Central memory CD8-positive, alpha-beta T cell (primary cell): ENCODE results near the gene CRYBG3.

Experiments
- ATAC-seq: fragments of 150-1000 bp; cut with Tn5 transposase; replicated peaks from 2 replicates; pipeline ENCODE4 v1.10.0; 2022; ENCODE audit warnings: mild to moderate bottlenecking, moderate FRiP score, moderate number of reproducible peaks; ENCODE audit not compliant: poor library complexity, severe bottlenecking; ENCODE audit errors: extremely low read depth
- DNase-seq, 2 donors: peaks; one replicate each; pipeline ENCODE4 v3.0.0; 2021; ENCODE audit warnings: low spot score in 2 of 2
- H3K27ac Mint-ChIP-seq: one replicate; pipeline ENCODE4 v1.8.0; 2022; ENCODE audit warnings: low read depth, mild to moderate bottlenecking, moderate library complexity, mixed read lengths
- H3K27me3 Mint-ChIP-seq: one replicate; pipeline ENCODE4 v1.8.0; 2022; ENCODE audit warnings: mixed read lengths
- H3K36me3 Mint-ChIP-seq: one replicate; pipeline ENCODE4 v1.8.0; 2022; ENCODE audit warnings: mild to moderate bottlenecking, moderate library complexity, mixed read lengths; ENCODE audit not compliant: insufficient read depth
- H3K4me1 Mint-ChIP-seq: one replicate; pipeline ENCODE4 v1.8.0; 2022; ENCODE audit warnings: mixed read lengths
- H3K4me3 Mint-ChIP-seq: one replicate; pipeline ENCODE4 v1.8.0; 2022; ENCODE audit warnings: mild to moderate bottlenecking, moderate library complexity, mixed read lengths
- H3K9me3 Mint-ChIP-seq: one replicate; pipeline ENCODE4 v1.8.0; 2022; ENCODE audit warnings: mixed read lengths

CRYBG3 gene

DNA sequence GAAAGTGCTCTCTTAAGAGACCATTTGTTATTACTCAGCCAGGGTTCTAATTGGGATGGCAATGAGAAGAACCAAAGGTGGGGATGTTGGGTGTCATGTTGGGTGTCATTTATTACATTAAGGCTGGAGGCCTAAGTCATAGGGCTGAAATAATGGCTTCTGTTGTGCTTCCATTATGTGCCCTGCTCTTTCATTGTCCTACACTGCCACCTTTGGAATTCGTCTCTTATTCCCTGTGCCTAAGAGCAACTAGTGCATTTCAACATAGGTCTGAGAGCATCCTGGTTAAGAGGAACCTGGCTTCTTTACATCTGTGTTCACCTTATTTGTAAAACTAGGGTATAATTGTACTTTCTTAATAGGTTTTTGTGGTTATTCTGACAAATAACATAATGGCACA, 118.2 kb downstream of the CRYBG3 start:
- no peaks in the 10 kb centered on the region for H3K9me3 Mint-ChIP-seq
- no peak for ATAC-seq
- H3K36me3 Mint-ChIP-seq, result peaks cover 6% of the 10 kb centered on the region
- no peak for DNase-seq
- no peaks in the 10 kb centered on the region for H3K4me1 Mint-ChIP-seq
- no peak overlapping the region for H3K4me3 Mint-ChIP-seq
- no peak overlapping the region for H3K27ac Mint-ChIP-seq
- H3K27me3 Mint-ChIP-seq, result no peaks in the 10 kb centered on the region

- H3K36me3 Mint-ChIP-seq, result peaks cover 22% of the 10 kb centered on the region
- no peaks in the 10 kb centered on the region for H3K9me3 Mint-ChIP-seq
- H3K27me3 Mint-ChIP-seq, result no peaks in the 10 kb centered on the region
- no peak for DNase-seq
- no peaks in the 10 kb centered on the region for H3K4me1 Mint-ChIP-seq
- H3K4me3 Mint-ChIP-seq, result no peak overlapping the region
- no peak for ATAC-seq
- no peak overlapping the region for H3K27ac Mint-ChIP-seq
These were observed 121.2 kb downstream of the CRYBG3 start for GRCh38 chr3:97942801-97943546.

GRCh38 chr3:97948351-97949109, 126.7 kb downstream of the CRYBG3 start:
- H3K4me1 Mint-ChIP-seq, result peaks cover 5% of the 10 kb centered on the region
- no peak overlapping the region for H3K4me3 Mint-ChIP-seq
- H3K9me3 Mint-ChIP-seq, result no peaks in the 10 kb centered on the region
- no peak overlapping the region for H3K27ac Mint-ChIP-seq
- ATAC-seq, result no peak
- H3K36me3 Mint-ChIP-seq, result peaks cover 48% of the 10 kb centered on the region
- DNase-seq, result no peak
- H3K27me3 Mint-ChIP-seq, result no peaks in the 10 kb centered on the region

DNA sequence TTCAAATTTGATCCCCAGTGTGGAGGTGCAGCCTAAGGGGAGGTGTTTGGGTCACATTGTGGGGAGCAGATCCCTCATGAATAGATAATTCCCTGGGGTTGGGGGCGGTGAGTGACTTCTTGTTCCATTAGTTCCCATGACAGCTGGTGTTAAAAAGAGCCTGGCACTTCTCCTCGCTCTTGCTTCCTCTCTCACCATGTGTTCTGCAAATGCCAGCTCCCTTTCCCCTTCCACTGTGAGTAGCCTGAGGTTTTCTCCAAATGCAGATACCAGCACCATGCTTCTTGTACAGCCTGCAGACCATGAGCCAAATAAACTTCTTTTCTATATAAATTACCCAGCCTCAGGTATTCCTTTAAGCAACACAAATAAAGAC, 127.3 kb downstream of the CRYBG3 start:
- peaks cover 5% of the 10 kb centered on the region for H3K4me1 Mint-ChIP-seq
- H3K27ac Mint-ChIP-seq, result no peak overlapping the region
- DNase-seq, result no peak
- peaks cover 48% of the 10 kb centered on the region for H3K36me3 Mint-ChIP-seq
- no peaks in the 10 kb centered on the region for H3K9me3 Mint-ChIP-seq
- H3K27me3 Mint-ChIP-seq, result no peaks in the 10 kb centered on the region
- H3K4me3 Mint-ChIP-seq, result no peak overlapping the region
- no peak for ATAC-seq

DNA sequence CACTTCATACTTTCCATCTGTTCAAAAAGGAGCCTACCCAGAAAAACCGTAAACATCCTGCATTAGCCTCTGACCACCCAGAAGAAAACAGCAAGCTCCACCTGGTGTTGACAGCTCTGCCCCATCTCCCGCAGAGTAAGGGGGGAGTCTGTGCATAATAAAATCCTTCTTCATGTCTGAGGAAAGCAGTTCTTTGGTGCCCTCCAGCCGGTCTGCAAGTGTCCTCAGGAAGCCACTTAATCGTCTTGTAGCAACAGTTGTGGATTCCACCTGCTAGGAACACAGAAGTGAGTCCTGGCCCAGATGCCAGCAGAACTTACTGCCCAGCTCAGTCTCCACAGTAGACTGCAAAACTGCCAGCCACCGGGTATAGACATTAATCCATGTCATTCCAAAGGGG, 127.9 kb downstream of the CRYBG3 start:
- H3K27ac Mint-ChIP-seq, result no peak overlapping the region
- ATAC-seq, result no peak

DNA sequence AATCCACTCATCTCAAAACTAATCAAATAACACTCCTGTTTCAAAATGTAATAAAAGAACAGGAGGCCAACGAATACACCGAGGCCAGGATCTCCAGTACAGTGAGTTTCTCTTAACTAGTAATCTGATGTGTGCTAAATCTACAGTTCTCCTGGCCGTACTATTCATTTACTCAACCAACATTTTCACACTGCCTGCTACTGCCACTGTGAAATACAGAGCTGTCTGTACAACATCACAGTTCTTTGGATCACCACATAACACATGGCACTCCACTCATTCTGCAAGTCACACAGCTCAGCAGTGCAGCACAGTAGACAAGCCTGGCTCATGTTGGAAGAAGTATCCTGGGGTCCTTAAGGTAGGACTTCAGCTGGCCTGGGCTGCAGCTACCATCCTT, 128.5 kb downstream of the CRYBG3 start:
- ATAC-seq, result no peak
- no peak overlapping the region for H3K4me3 Mint-ChIP-seq
- H3K36me3 Mint-ChIP-seq, result peaks cover 46% of the 10 kb centered on the region
- no peak overlapping the region for H3K27ac Mint-ChIP-seq
- no peaks in the 10 kb centered on the region for H3K27me3 Mint-ChIP-seq
- H3K4me1 Mint-ChIP-seq, result peaks cover 5% of the 10 kb centered on the region
- no peaks in the 10 kb centered on the region for H3K9me3 Mint-ChIP-seq
- no peak for DNase-seq

More for the DNA sequence above, 127.9 kb downstream of the CRYBG3 start:
- DNase-seq, result no peak
- no peaks in the 10 kb centered on the region for H3K9me3 Mint-ChIP-seq
- peaks cover 5% of the 10 kb centered on the region for H3K4me1 Mint-ChIP-seq
- H3K4me3 Mint-ChIP-seq, result no peak overlapping the region
- H3K36me3 Mint-ChIP-seq, result peaks cover 47% of the 10 kb centered on the region
- H3K27me3 Mint-ChIP-seq, result no peaks in the 10 kb centered on the region

GRCh38 chr3:97952280-97952679, 130.5 kb downstream of the CRYBG3 start:
- no peak overlapping the region for H3K4me3 Mint-ChIP-seq
- peaks cover 5% of the 10 kb centered on the region for H3K4me1 Mint-ChIP-seq
- no peaks in the 10 kb centered on the region for H3K27me3 Mint-ChIP-seq
- DNase-seq (no peak), ATAC-seq (no peak)
- H3K36me3 Mint-ChIP-seq, result peaks cover 43% of the 10 kb centered on the region
- no peak overlapping the region for H3K27ac Mint-ChIP-seq
- H3K9me3 Mint-ChIP-seq, result no peaks in the 10 kb centered on the region

- no peak for ATAC-seq
- no peak for DNase-seq
- H3K4me1 Mint-ChIP-seq, result peaks cover 5% of the 10 kb centered on the region
- H3K36me3 Mint-ChIP-seq, result peaks cover 40% of the 10 kb centered on the region
- no peak overlapping the region for H3K4me3 Mint-ChIP-seq
- no peak overlapping the region for H3K27ac Mint-ChIP-seq
- H3K9me3 Mint-ChIP-seq, result no peaks in the 10 kb centered on the region
- no peaks in the 10 kb centered on the region for H3K27me3 Mint-ChIP-seq
These were observed 131.1 kb downstream of the CRYBG3 start for GRCh38 chr3:97952872-97953271.

GRCh38 chr3:97954228-97954827, 132.5 kb downstream of the CRYBG3 start:
- Mint-ChIP-seq H3K27ac (no peak overlapping the region), H3K36me3 (peaks cover 37% of the 10 kb centered on the region), H3K4me1 (no peaks in the 10 kb centered on the region), H3K9me3 (no peaks in the 10 kb centered on the region), H3K27me3 (no peaks in the 10 kb centered on the region), H3K4me3 (no peak overlapping the region)
- ATAC-seq (no peak), DNase-seq (no peak)

DNA sequence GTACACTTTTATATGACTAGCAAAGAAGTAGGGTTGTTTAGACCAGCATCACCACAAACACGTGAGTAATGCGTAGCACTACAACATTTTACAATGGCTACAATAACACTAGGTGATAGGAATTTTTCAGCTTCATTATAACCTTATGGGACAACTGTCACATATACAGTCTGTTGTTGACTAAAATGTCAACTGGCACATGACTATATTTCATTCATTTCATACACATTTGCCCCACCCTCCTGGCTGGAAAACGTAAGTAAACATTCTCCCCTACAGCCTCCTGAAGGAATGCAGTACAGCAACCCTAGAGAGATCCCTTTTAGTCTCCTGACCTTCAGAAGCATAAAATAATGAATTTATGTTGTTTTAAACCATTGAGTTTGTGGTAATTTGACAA, 134.2 kb downstream of the CRYBG3 start:
- Mint-ChIP-seq H3K27ac (no peak overlapping the region), H3K36me3 (peaks cover 35% of the 10 kb centered on the region), H3K9me3 (no peaks in the 10 kb centered on the region)

GRCh38 chr3:97957617-97958311, 136.0 kb downstream of the CRYBG3 start:
- Mint-ChIP-seq H3K4me1 (peaks cover 17% of the 10 kb centered on the region), H3K27ac (no peak overlapping the region), H3K27me3 (no peaks in the 10 kb centered on the region), H3K36me3 (peaks cover 36% of the 10 kb centered on the region), H3K4me3 (no peak overlapping the region), H3K9me3 (no peaks in the 10 kb centered on the region)
- ATAC-seq (no peak), DNase-seq (no peak)

More for the DNA sequence above, 134.2 kb downstream of the CRYBG3 start:
- Mint-ChIP-seq H3K4me3 (no peak overlapping the region), H3K4me1 (peaks cover under 1% of the 10 kb centered on the region), H3K27me3 (no peaks in the 10 kb centered on the region)
- no peak for ATAC-seq
- DNase-seq, result no peak

GRCh38 chr3:97958396-97958795, 136.6 kb downstream of the CRYBG3 start:
- peaks cover 31% of the 10 kb centered on the region for H3K36me3 Mint-ChIP-seq
- no peaks in the 10 kb centered on the region for H3K27me3 Mint-ChIP-seq
- no peak for DNase-seq
- no peak for ATAC-seq
- peaks cover 18% of the 10 kb centered on the region for H3K4me1 Mint-ChIP-seq
- no peak overlapping the region for H3K27ac Mint-ChIP-seq
- no peaks in the 10 kb centered on the region for H3K9me3 Mint-ChIP-seq
- no peak overlapping the region for H3K4me3 Mint-ChIP-seq
